HG03045 (cell line): ENCODE data around the gene DIAPH2.

Experiments
- ATAC-seq: cut with Tn5 transposase; IDR thresholded peaks from one replicate; pipeline ENCODE4 v1.9.1; 2021; ENCODE audit warnings: mild to moderate bottlenecking, moderate library complexity; ENCODE audit not compliant: unreplicated experiment

Gene DIAPH2

DNA sequence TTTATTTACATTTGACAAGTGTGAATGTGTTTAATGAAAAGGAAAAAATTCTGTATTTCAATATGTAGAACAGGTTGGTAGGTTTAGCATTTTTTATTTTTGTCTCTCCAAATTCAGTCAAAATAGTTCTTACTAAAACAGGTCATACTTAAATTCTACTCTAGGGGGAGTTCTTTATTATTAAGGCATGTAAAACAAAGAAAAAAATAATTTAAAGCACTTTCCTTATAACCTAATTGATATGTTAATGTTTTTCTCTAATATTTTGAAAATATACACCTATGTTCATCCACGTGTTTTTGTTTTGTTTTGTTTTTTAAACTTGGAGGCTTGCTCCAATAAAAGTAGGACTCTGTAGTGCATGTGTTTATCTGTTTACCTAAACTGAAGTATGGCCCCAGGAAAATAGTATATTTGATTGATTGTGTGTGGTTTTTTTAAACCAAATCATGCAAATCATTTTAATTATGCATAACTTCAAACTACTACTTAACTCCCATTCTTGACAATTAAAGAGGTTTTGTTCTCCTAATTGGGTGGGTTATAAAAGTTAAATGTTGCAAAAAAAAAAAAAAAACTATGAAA is 761.7 kb downstream of the DIAPH2 start:
- ATAC-seq: no peak

DNA sequence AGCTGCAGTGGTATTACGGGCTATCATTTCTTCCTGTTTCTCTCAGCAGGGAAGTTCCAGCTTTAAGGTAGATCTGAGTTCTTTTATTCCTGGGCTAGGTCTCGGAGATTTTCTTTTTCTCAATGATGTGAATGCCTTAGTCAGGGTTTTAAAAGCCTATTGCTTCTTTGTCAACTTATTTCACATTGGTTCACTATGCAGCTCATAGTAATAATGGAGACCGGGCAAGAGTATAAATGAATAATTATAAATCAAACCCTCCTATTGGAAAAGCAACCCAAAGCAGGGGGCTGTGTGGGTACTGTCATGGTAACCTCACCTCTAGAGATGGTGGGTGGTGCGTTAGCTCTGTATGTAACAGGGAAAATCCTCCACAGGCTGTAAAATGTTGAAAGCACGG is 762.7 kb downstream of the DIAPH2 start:
- no peak for ATAC-seq

DNA sequence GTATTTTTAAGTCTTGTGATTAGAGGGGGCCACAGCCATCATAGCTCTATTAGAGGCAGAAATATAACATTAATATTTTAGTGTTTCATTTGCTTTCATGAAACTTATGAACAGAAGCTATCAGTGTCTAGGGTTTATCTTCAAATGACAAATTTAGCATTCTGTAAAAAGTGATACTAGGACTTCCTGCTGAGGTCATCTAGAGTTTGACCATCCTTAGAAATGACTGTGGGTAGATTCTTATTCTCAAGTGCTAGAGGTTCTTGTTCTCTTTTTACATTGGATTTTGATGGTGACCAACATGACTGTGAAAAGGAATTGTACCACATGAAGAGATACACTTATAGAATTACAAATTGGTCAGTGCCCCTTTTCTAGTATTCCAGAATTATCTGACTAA is 767.6 kb downstream of the DIAPH2 start:
- ATAC-seq: no peak

DNA sequence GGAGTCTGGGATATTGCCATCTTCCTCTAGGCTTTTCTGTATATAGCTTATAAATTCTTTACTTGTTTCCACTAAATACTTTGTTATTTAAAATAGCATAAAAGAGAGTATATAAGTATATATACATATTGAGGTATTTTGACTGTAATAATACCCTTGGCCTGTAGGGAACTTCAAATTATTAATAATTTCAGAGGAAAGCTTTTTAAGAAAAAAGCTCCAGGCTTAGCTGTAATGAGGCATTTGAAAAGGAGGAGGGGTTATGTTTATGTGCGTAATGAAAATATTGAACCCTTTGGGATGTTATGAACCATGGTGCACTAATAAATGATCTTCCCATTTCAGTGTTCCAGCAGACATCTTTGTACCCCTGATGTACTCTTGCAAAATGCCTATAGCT is 777.1 kb downstream of the DIAPH2 start:
- ATAC-seq: no peak

DNA sequence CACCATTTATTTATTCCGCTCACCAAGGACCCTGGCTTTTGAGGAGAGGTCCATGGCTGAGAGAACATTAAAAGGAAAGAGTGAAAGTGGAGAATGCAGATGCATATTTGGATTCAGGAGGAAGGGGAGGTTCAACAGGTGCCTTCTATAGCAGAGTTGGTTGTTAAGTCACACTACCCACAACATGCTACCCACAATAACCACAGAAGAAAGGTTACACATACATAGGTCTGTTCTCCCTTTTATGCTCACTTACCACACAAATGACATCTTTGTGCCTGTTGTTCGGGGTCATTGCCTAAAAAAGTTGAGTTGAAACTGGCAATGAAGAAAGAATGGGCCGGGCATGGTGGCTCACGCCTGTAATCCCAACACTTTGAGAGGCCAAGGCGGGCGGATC is 786.4 kb downstream of the DIAPH2 start:
- no peak for ATAC-seq

DNA sequence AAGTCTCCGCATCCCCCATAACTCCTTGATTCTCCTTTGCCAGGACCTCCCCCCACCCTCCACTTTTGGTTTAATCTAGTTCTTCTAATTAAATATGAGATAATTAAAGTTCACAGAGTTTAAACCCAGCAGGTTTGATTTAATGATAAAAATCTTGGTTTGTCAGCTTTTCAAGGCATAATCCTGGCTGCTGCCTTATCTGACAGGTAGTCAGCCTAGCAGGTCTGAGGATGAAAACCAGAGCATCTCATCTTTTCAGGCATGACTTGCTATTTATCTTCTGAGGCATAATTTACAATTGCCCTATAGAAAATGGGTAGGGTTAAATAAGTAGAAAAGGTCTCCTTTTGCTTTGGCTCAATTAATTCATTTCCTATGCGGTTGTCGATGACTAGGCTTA is 790.3 kb downstream of the DIAPH2 start:
- ATAC-seq: no peak

DNA sequence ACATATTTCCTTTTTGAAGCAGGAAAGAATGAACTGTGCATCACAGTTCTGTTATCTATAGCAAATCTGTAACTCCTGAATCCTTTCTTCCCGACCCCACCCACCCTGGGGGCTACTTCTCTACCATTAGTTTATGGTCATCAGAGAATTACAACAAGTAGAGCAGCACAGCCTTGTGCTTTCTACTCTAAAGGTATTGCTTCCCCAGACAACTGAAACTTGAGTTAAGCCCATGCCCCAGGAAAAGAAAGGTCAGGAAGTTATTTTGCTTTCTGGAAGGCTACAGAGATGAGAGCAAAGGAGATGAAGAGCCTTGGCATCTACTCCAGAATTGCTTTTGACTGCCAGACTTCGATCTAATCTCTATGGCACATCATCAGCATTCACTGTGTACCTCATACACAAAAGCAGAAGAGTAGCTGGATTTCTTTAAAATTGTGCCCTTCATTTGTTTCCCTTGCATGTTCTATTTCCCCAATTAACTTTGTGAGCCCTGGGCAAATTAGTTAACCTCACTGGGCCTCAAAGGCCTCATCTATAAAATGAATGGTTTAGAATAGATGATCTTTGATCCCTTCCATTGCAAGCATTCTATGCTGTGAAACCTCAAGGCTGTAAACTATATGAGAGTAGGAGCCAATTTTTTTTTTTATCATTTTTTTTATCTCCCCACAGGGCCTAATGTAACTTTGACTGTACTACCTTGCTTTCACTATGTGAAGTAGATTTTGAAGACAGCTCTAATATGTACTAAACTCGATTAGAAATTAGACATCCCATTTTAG is 794.7 kb downstream of the DIAPH2 start:
- no peak for ATAC-seq

DNA sequence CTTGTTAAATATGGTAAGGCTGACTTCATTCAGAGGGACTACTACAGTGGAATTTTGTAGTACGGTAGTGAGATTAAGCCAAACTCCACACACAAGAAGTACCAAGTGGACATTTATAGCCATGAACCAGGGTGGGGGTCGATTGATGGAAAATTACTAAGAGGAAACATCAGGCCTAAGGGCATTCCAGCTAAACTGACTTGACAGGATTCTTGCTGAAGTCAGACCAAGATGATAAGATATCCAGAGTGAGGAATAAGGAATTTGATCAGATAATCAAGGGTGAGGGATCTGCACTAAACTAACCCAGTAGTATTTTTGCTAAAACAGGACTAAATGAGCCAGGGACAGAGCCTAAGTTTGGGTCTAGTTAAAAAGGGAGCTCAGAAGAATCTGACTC is 796.6 kb downstream of the DIAPH2 start:
- ATAC-seq: no peak

DNA sequence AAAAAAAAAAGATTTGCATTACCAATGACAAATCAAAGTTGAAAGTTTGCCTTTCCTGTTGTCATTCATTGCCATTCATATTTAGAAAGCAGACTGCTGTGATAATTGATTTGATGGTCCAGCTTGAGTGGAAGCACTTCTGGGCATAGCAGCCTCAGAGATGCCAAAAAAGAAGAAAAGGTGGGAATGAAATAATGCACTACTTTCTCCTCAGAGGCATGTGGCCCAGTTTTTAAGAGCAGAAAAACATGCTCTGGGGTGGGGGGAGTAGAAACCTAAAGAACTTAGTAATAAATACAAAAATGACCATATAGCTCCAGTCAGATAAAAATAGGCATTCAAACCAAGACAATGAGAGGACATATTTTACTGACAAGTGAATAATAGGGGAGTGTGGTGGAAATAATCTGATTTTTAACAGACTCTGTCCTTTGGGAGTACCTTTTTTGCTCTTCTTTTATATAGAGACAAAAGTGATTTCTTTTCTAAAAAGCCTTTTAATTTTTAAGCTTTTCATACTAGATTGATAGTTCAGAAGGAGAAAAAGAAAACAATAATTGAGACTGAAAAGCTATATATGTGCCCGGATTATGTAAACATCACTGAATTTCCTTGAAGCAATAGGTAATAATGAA is 798.1 kb downstream of the DIAPH2 start:
- no peak for ATAC-seq

DNA sequence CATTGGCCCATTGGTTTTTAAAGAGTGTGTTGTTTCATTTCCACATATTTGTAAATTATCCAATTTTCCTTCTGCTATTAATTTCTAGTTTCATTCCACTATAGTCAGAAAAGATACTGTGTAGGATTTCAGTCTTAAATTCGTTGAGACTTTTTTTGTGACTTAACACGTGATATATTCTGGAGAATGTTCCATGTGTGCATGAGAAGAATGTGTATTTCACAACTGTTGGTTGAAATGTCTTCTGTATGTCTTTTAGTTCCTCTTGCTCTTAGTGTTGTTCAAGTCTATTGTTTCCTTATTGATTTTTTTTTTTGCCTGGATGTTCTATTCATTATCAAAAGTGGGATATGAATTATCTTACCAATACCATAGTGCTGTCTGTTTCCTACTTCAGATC is 806.0 kb downstream of the DIAPH2 start:
- no peak for ATAC-seq

DNA sequence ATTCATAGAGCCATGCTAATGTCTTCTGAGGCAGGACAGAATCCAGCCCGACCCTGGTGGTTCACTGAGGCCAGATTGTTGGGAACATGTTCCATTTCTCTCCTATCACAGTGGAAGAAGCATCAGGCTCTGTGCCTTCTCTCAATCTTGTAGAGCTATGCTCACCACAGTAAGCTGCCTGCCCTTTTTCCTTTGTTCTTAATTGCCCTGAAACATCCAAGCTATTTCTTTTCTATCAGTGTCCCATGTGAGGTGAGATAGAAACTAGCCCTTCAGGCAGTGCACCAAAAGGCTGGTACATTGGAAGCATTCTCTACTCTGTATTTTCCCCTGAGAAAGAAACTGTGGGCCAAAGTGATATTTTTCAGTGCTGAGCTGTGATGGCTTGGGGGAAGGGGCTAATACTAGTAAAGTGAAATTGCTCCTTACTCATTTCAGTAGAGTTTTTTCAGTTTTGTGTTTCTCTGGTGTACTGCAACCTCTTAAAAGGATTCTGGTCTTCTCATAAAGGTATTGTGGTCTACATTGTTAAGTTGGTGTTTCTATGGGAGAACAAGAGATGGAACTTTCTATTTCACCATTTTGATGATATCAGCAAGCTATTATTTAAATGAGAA is 810.2 kb downstream of the DIAPH2 start:
- ATAC-seq: peak; percentile 97

DNA sequence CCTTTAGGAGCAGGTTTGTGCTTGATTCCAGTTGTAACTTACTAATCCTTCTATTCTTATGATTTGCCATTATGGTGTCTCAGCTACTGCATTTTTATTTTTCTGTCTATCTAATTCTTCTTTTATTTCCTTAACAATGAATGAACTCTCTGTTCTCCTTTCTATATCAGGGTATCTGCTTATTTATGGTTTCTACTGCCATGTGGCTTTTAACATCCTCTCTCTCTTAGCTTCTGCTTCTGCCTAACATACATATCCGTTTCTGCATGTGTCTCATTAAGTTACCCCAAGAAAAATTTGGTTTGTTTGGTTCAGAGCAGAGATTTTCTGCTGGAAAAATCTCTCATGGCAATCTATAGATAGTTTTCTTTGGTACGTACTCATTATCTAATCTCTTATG is 813.5 kb downstream of the DIAPH2 start:
- ATAC-seq: no peak

DNA sequence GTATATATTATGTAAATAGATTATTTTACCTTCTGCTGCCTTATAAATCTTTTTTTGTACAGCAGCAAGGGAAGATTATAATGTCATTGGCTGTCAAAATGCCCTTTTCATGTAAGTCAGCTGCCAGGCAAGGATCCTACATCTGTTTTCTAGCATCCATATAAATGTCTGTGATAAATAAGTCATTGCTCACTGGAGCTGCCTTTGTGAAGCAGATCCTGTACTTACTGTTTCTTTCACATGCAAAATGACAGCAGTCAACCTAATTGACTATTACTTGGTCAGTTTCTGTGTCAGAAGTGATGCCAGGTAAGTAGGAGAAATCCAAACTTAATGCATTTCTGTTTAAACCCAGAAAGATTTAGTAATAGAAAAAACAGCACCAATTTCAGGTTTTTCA is 819.8 kb downstream of the DIAPH2 start:
- no peak for ATAC-seq

DNA sequence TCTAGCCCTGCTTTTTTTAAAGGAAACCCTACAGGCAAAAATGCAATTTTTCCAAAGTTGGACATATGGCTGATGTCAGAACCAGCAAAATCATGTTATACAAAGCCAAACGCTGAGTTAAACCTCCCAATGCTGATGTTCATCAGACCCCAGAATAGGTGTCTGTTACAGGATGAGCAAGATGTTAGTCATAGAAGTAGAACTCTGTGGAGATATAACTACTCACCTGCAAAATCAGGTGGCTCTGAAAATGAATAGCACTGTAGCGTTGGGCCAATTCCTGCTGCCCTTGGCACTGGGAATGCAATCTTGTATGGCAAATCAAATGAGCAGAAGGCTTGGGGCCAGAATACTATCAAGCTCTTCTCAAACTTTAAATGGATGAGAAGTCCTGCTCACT is 833.1 kb downstream of the DIAPH2 start:
- no peak for ATAC-seq

DNA sequence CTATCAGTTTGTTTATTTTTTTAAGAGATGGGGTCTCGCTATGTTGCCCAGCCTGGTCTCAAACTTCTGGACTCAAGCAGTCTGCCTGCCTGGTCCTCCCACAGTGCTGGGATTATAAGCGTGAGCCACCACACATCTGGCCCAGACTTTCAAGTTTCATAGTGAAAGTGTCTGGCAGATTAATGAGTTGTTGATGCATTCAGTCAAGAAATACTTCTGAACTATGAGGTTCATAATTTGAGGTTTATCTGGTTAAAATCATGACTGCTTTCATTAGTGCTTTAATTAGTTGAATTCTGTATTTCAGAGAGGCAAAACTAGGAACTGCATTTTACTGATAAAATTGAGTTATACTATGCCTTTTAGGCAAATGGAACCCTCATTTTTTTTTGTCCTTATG is 837.7 kb downstream of the DIAPH2 start:
- ATAC-seq: no peak

DNA sequence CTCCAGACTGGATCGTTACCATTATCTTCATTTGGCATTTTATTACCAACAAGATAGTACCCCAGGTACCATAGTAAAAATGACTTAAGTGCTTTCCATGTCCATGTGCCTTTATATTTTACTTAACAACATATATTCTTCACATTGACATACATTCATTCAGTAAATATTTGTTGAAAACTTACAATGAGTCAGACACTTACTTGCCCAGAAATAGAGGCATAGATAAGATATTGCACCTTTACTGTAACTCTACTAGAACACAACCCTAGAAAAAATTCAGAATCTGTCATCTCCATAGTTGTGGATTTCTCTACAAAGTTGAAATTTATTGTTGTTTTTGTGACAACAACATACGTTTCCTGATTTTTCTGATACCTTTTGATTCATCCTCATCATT is 839.7 kb downstream of the DIAPH2 start:
- no peak for ATAC-seq

DNA sequence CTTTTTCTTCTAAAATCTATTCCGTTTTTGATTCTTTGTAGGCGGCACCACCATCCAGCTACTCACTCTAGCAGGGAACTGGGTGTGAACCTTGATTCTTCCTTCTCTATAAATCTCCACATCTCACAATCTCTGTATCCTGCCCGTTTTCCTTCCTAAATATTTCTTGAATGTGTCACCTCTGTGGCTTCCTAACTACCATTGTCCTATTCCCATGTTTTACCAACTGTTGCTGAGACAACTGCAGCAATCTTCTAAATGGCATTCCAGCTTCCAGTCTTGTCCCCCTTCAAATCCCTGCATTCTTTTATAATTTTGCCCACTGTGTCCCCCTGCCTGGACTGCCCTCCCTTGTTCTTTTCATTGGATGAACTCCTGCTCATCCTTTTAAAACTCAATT is 840.4 kb downstream of the DIAPH2 start:
- ATAC-seq: no peak

DNA sequence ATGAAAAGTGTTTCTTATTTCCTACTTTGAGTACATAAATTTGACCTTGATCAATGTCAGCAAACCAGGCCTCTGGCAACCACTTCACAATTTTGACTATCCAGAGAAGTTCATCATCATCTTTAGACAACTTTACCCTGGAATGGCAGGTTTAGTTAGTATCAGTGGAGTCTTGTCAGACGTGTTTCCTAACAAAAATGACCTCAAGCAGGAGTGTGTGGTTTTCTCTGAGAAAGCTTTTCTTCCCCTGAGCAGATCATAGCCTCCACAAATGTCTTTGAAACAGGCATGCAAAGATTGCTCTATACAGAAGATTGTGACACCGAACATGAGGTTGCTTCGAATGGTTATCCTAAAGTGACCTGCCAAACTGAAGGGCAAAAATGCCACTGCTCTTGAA is 841.3 kb downstream of the DIAPH2 start:
- ATAC-seq: no peak

DNA sequence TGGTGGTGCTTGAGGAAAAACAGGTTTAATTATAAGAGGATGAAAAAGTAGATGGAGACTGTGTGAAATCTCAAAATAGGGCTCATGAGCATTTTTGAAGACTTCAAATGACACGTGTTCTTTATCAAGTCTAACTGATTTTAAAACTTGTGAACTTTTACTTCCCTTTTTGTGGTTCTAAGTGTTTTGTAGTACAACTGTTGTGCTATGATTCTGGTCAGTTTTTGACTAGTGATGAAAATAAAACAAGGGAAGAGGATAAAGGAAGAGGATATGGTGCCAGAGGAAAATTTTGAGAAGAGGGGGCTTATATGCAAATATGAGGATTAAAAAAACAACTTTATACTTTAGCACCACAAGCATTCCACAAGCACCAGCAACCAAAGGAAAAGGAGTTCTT is 843.1 kb downstream of the DIAPH2 start:
- no peak for ATAC-seq

DNA sequence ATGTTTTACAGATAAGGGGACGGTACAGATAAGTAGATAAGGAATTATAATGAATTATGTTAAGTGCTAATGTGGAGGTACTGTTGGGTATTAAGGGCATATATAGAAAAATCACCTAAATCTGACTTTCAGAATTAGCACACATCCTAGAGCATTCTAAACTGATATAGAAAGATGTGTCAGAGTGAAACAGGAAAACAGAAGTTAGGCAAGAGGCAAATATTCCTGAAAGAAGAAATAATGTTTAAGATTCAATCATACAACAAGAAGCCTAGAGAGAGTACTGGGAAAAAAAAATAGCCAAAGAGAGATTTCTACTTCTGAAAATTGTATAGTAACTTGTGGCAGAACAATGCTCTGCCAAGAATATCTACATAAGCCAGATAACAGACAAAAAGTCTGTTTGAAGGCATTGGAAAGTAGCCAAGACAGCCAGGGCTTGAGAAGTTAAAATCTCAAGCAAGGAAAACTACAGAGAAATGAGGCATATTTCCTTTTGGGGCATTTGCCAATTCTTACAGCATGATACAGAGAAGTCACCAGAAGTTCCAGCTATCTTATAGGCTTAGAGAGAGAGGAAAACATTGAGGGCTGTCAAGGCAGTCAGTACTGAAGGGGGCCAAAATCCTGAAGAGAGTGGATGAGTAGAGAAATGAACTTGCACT is 845.0 kb downstream of the DIAPH2 start:
- no peak for ATAC-seq

DNA sequence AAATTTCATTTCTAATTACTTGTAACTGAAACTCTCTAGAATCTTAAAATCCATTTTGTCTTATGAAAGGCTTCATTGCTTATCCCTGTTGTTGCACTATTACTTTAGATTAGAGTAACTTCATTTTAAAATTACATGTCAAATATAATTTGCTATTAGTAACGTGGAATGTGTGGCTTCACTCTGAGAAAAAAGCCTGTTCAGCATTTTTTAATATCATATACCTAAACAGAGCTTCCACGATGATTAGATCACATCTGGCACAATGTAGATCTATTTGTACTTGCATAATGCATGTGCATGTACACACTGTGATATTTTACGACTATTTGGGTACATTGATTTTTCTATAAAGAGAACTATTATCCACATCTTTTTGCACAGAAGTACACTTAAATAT is 847.2 kb downstream of the DIAPH2 start:
- no peak for ATAC-seq
